Activated B cell treated with CpG ODN at 0.5 μM for 24 hours (primary cell): Measurements from ENCODE around the gene NCS1. TPM values are rescaled to one million over a fixed set of nuclear protein-coding genes. Genes with fewer than 3 reads are reported as not detected.

ENCODE experiments used
- ATAC-seq: fragments of 200-7000 bp; cut with Tn5 transposase; one replicate; pipeline ENCODE4 v1.10.0; 2021; ENCODE audit warnings: low read depth, mild to moderate bottlenecking, moderate library complexity
- CTCF ChIA-PET: fragments of 350-600 bp; sonication (Branson Sonifier 250); formaldehyde crosslinking; loops from one replicate; lab custom pipeline; 2021; ENCODE audit warnings: antibody characterized with exemption; lab: Charles Lee
- POLR2A ChIA-PET: fragments of 350-600 bp; sonication (Branson Sonifier 250); formaldehyde crosslinking; loops from one replicate; lab custom pipeline; 2021; ENCODE audit warnings: antibody characterized with exemption; lab: Charles Lee
- DNase-seq: peaks from one replicate; pipeline ENCODE4 v3.0.0; 2022
- H3K27ac Mint-ChIP-seq: one replicate; pipeline ENCODE4 v1.8.0; 2020; ENCODE audit warnings: mixed read lengths
- H3K27me3 Mint-ChIP-seq: one replicate; pipeline ENCODE4 v1.8.0; 2021; ENCODE audit warnings: mixed read lengths
- H3K36me3 Mint-ChIP-seq: one replicate; pipeline ENCODE4 v1.8.0; 2021; ENCODE audit warnings: low read depth, mixed read lengths
- H3K4me1 Mint-ChIP-seq: one replicate; pipeline ENCODE4 v1.8.0; 2021; ENCODE audit warnings: mixed read lengths
- H3K4me3 Mint-ChIP-seq: one replicate; pipeline ENCODE4 v1.8.0; 2020; ENCODE audit warnings: mild to moderate bottlenecking, mixed read lengths
- H3K9me3 Mint-ChIP-seq: one replicate; pipeline ENCODE4 v1.8.0; 2020; ENCODE audit warnings: mixed read lengths
- intact Hi-C: fragments of 100-400 bp; cut with micrococcal nuclease; formaldehyde crosslinking; loops from one replicate; pipeline ENCODE4 v1.15.1; 2024
- total RNA-seq: library from RNA; stranded (reverse); gene quantifications from 2 replicates; pipeline ENCODE4 v1.2.3, GENCODE V29; 2022
- TF ChIP-seq, protein P1 (sequence below): fragments of 200-600 bp; IDR thresholded peaks from one replicate; pipeline ENCODE4 v1.8.0; 2022; ENCODE audit warnings: antibody characterized with exemption, mild to moderate bottlenecking

Gene NCS1
- total RNA-seq, 1 donor from 2014 or later = 0.24 TPM

DNA sequence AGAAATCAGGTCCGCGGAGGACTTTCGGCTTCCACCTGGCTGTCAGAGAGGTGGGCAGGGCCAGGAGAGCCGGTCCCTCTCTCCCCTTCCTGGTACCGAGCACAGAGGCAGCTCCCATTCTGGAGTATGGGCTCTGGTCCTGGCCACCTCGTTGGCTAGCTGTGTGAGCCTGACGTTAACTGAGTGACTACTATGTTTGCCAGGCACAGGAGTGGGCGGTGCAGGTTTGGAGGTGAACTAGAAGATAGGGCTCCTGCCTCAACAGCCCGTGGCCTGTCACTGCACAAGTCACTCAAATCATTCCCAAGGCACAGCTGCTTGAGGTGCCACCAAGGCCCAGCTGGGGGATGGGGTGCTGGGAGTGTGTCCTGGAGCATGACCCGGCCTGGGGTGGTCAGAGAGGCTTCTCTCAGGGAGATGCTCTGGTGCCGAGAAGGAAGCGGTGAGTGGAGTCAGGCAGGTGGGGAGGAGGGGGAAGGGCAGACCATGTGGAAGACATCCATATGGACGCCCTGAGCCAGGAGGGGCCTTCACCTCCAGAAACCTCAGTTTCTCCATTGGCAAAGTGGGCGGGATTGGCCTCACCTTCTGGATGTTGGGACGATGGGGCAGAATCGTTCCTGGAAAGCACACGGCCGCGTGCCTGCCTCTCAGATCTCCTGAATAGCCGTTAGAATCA is 39.5 kb downstream of the NCS1 start:
- Mint-ChIP-seq H3K36me3 (no peaks in the 10 kb centered on the region), H3K9me3 (no peaks in the 10 kb centered on the region), H3K4me3 (no peak overlapping the region), H3K27me3 (peaks cover 16% of the 10 kb centered on the region), H3K4me1 (no peaks in the 10 kb centered on the region), H3K27ac (no peak overlapping the region)
- TF ChIP-seq, protein P1, sequence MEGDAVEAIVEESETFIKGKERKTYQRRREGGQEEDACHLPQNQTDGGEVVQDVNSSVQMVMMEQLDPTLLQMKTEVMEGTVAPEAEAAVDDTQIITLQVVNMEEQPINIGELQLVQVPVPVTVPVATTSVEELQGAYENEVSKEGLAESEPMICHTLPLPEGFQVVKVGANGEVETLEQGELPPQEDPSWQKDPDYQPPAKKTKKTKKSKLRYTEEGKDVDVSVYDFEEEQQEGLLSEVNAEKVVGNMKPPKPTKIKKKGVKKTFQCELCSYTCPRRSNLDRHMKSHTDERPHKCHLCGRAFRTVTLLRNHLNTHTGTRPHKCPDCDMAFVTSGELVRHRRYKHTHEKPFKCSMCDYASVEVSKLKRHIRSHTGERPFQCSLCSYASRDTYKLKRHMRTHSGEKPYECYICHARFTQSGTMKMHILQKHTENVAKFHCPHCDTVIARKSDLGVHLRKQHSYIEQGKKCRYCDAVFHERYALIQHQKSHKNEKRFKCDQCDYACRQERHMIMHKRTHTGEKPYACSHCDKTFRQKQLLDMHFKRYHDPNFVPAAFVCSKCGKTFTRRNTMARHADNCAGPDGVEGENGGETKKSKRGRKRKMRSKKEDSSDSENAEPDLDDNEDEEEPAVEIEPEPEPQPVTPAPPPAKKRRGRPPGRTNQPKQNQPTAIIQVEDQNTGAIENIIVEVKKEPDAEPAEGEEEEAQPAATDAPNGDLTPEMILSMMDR = no peak
- intact Hi-C loops = no loop called here
- no peak for ATAC-seq
- ChIA-PET POLR2A (no interaction called here), CTCF (no interaction called here)
- DNase-seq = no peak

DNA sequence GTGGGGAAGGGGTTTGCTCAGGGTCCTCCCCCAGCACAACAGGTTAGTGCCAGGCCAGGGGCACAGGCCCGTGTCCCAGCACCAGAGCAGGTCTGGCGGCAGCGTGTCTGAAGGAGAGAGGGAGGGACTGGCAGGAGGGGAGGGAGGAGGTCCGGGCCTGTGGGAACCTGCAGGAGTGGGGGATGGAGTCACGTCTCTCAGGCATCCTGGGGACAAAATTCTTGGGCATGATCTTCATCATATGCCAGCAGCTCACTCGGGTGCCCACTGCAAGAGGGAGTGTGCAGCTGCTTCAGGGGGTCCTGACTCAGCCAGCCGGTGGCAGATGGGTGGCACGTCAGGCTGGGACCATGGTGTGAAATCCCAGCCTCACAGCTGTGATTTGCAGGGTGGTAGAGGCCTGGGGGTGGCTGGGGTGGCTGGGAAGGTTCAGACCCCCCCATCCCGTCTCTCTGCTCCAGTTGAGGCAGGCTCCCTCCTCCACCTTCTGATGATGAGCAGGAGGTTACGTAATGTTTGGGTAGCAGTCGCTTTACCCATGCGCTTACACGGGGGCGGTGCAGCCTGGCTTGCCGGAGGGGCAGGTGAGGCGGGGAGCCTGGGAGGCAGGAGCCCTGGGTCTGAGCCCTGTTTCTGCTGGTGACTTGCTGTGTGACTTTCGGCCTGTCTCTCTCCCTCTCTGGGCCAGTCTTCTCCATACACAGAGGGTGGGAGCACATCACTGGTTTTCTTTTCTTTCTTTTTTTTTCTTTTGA is 40.5 kb downstream of the NCS1 start:
- DNase-seq (no peak), ATAC-seq (no peak)
- CTCF ChIA-PET = no interaction called here
- H3K36me3 Mint-ChIP-seq = no peaks in the 10 kb centered on the region
- peaks cover 16% of the 10 kb centered on the region for H3K27me3 Mint-ChIP-seq
- H3K27ac Mint-ChIP-seq = no peak overlapping the region
- no peaks in the 10 kb centered on the region for H3K4me1 Mint-ChIP-seq
- no peak overlapping the region for H3K4me3 Mint-ChIP-seq
- TF ChIP-seq, protein P1 = no peak
- POLR2A ChIA-PET = interaction anchor here (0.6 kb wide), 1 partner anchor 1184 kb away, joined by 3 read pairs; no protein-coding TSS in a partner anchor
- no peaks in the 10 kb centered on the region for H3K9me3 Mint-ChIP-seq
- intact Hi-C loops = no loop called here

DNA sequence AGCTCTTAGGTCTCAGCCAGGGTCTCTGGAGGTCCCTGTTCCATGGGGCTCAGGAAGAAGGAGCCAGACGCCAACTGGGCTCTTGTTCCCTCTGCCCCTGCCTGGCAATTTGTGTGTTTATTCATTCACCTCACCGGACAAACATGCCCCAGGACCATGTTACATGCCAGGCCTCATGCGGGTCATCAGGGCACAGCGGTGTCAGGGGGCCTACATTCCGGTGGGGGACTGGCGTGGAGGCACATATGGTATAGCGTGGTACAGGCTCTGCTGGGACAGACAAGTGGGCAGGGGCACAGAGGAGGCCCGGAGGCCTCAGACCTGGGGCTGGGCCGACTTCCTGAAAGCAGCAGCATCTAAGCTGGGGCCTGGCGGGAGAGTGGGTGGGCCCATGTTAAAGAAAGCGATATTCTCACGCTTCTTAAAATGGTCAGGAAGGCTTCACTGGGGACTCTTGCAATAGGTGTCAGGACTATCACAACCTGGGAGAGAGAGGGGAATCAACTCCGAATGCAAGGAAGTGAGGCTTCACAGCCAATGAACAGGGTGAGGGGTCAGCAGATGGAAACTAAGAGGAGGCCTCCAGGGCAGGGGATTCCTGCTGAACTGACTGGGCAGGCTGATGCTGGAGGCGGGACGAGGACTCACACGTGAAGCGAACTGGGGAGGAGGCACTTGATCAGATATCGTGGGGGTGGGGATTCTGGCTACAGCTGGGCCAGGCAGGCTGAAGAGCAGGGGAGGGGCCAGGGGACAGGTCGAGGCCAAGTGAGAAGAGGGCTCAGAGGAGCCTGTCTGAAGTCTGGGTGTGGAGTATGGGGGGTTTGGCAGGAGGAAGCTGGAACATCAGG is 41.9 kb downstream of the NCS1 start:
- Mint-ChIP-seq H3K4me3 (no peak overlapping the region), H3K4me1 (no peaks in the 10 kb centered on the region), H3K27ac (no peak overlapping the region), H3K27me3 (peaks cover 9% of the 10 kb centered on the region), H3K36me3 (no peaks in the 10 kb centered on the region), H3K9me3 (no peaks in the 10 kb centered on the region)
- intact Hi-C loops = no loop called here
- POLR2A ChIA-PET = no interaction called here
- ATAC-seq (no peak), DNase-seq (no peak)
- TF ChIP-seq, protein P1 = no peak
- CTCF ChIA-PET = no interaction called here

GRCh38 chr9:130214776-130215340 is 42.7 kb downstream of the NCS1 start:
- intact Hi-C loops = no loop called here
- POLR2A ChIA-PET = no interaction called here
- Mint-ChIP-seq H3K27me3 (peaks cover 5% of the 10 kb centered on the region), H3K4me1 (no peaks in the 10 kb centered on the region), H3K4me3 (no peak overlapping the region), H3K9me3 (no peaks in the 10 kb centered on the region), H3K27ac (no peak overlapping the region), H3K36me3 (no peaks in the 10 kb centered on the region)
- CTCF ChIA-PET = no interaction called here
- DNase-seq = no peak
- no peak for ATAC-seq
- TF ChIP-seq, protein P1 = no peak
